NCI-H128 (cell line): Measurements from ENCODE around the gene KCNMA1.
"Not testable (repeated sequence)": the region's sequence is repeated elsewhere in the genome, so short reads cannot be mapped to it uniquely, and the experiment has no call there.

Experiments used
- DNase-seq: peaks from one replicate; lab custom pipeline; 2025; ENCODE audit not compliant: unreplicated experiment; lab: John Stamatoyannopoulos, UW

The KCNMA1 gene

GRCh38 chr10:77588886-77589285 lies 48.7 kb downstream of the KCNMA1 start:
- DNase-seq = no peak

- DNase-seq = no peak
These were observed 50.2 kb downstream of the KCNMA1 start for GRCh38 chr10:77587416-77587790.

GRCh38 chr10:77586719-77587415 lies 50.7 kb downstream of the KCNMA1 start:
- no peak for DNase-seq

DNA sequence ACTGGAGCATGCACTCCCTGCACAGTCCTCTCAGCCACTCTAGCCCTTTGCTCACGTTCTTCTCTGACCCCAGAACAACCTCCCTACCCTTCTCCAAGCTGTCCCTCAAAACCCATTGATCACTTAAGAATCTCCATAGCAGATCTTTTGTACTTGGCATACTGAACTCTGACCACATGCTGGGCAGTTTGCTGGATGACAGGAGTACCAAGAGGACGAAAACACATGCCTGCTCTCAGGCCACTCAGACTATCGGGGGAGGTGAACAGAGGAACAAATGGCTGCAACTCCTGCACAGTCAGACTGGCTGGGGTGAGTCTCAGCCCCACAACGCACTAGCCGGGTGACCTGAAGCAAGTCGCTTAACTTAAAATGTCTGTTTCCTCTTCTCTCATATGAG lies 52.7 kb downstream of the KCNMA1 start:
- DNase-seq = no peak

GRCh38 chr10:77583527-77583926 lies 54.1 kb downstream of the KCNMA1 start:
- DNase-seq = no peak

DNA sequence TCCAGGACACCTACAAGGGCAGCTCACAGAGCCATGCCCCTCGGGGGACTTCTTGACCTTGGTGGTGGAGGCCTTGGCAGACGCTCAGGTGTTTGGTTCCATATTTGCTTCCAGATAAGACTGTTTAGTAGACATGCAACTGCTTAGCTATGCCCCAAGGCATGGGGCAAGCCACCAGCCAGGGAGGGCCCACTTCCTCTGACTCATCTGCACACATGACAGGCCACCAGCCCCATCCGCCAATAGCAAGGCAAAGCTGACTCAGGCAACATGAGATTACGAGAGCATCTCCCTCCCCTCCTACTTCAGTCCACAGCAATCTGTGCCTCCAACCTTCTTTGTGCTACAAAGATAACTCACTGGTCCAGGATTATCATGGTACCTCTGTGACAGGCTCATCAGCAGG lies 54.9 kb downstream of the KCNMA1 start:
- no peak for DNase-seq

GRCh38 chr10:77581738-77582137 lies 55.9 kb downstream of the KCNMA1 start:
- no peak for DNase-seq

- DNase-seq = no peak
These were observed 57.1 kb downstream of the KCNMA1 start for GRCh38 chr10:77580482-77580881.

DNA sequence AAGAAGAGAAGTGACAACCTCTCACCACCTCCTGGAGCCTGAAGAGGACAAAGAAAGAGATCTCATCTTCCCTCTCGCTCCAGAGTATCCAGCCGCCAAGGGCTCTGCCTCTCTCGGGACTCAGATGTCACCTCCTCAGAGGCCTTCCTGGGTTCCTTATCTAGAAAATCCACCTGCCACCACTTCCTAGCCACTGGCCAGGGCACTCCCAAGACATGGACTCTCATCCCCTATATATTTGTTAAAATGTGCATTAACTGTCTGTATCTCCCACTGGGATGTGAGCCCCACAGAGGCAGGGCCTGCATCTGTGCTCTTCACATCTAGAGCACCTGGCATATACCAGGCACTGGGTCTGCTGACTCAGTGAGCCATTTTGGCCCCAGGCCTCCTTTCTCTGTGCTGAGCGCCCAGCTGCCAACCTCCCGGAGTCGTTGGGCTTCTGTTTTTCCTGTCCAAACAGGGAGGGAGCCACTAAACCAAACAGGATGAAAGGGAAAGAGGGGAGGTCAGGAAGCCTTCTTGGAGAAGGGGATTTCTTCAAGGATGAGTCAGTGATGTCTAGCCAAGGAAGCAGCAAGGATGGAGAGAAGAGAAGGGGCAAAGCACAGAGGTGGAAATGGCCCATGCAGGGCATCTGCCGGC lies 58.9 kb downstream of the KCNMA1 start:
- no peak for DNase-seq

- DNase-seq = no peak
These were observed 59.9 kb downstream of the KCNMA1 start for GRCh38 chr10:77577666-77578229.

DNA sequence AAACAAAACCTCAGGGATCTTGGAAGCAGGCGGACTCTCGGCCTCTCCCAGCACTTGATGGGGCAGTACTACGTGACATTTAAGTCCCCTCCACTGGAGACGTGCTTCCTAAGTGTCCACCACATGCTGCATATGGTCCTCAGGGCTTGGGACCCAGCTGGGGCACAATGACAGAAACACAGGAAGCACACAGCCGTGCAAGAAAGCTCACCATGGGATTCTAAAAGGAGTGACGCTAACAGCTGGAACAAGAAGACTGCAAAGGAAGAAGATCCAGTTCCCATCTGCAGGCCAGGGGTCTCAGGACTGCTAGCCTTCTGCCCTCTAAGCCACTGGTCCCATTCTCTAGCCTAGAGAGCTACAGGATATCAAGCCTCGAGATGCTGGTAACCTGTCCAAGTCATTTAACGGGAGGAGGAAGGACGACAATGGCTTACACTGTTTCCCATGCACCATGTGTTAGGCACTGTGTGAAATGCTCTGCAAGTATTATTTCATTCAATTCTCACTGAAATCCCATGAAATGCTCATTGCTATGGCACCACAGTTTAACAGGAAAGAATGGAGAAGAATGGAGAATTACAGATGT lies 61.1 kb downstream of the KCNMA1 start:
- no peak for DNase-seq

- DNase-seq = no peak
These were observed 61.6 kb downstream of the KCNMA1 start for GRCh38 chr10:77576007-77576367.

- no peak for DNase-seq
These were observed 62.2 kb downstream of the KCNMA1 start for GRCh38 chr10:77575271-77576006.

GRCh38 chr10:77574438-77574837 lies 63.2 kb downstream of the KCNMA1 start:
- DNase-seq = no peak

- DNase-seq = not testable (repeated sequence)
These were observed 65.1 kb downstream of the KCNMA1 start for GRCh38 chr10:77572520-77572919.

- DNase-seq = no peak
These were observed 66.1 kb downstream of the KCNMA1 start for GRCh38 chr10:77571490-77571889.

DNA sequence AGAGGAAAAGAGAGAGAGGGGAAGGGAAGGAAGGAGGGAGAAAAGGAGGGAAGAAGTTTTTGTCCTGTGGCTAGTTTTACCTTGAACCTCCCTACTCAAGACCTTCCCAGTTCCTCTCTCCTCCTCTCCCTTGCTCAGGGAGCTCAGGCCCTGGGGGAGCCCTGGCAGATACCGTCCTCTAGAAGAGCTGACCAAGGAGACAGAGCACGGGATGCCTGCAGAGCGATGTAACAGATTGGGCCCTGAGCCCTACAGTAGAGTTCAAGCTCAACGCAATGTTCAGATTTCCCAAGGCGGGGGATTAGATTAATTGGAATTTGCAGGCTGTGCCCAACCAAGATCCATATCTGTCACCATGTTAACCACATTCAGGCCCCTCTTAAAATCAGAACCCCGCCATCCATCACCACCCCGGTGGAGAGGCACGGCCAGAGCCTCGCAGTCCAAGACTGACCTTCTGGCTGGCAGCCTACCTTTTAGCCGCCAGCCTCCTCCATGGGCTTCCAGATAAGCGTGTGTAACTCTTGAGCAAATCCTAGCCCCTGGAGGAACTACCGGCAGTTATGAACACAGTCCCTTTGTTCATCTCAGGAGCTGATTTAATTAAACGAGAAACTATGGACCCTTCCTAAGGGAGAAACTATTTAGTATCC lies 70.6 kb downstream of the KCNMA1 start:
- DNase-seq = no peak

DNA sequence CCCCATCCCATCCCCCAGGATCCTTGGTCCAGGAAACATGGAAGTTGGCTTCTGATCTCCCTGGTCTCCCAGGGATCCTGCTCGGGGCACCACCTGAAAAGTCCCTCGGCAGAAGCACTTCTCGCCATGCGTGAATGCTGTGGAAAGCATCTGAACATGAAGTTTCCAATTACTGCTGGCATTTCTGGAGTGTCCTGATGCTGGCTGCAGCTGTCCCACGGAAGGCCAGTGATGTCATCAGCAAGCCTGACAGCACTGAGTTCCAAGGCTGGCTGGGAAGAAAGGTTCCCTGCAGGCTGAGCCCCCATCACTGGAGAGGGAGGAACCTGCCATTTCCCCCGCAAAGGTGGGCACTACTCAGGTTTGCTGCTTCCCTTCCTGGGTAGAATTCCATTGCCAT lies 71.4 kb downstream of the KCNMA1 start:
- DNase-seq = no peak

DNA sequence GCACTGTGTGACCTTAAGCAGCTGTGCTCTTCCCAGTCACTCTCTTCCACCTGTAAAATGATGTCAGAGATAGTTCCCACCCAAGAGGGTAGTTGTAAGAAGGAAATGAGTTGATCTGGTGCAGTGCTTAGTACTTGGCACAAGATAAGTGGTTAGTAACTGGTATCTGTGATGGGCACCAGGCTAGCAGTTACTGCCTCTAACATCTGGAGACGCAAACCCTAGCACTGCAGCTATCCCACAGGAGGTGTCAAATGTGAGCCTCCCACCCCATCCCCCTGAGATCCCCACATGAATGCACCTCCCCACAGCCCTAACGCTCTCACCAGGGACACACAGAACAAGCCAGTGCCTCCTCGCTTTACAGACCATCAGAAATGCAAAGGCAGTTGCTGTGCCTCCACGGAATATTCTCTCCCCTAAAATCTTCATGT lies 72.0 kb downstream of the KCNMA1 start:
- DNase-seq = no peak

DNA sequence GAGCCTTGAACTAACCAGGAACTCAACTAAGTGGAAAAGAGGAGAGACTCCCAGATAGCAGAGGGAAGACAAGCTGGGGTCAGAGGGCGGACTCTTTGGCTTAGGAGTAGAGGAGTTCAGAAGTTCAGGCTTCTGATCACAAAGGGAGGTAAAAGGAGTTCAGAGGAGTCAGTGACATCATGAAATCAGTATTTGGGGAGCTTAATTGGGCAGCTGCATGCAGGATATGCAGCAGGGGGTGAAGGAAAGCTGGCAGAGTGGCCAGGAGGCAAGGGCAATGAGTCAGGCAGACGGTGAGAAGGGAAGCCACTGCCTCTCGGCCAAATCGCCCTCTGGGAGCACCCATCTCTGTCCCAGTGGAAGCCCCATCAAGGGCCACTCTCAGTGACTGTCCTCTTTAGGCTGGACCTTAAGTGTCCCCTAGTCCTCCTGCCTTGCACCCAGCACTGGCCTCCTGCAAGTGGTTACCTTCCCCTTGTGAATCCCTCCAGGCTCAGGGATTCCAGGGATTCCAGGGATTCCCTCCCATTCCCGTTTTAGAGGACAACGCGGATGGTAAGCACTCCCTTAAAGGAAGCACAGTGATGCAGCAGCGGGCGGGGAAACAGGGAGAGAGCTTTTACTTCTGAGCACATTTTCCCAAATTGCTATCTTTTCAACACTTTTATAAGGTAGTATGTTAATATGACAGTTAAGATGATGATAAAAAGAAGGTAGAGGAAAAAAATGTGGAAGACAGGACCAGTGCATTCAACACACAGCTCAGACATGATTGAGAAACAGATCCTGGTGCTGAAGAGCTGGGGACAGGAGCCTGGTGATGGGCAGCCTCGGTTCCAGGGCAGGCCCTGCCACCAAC lies 72.6 kb downstream of the KCNMA1 start:
- no peak for DNase-seq
